Activated naive CD8-positive, alpha-beta T cell treated with anti-CD3 and anti-CD28 coated beads, Interleukin-2, amount 50 U/mL, for 24 hours (primary cell): Measurements from ENCODE around the gene TPPP.
"Not testable (repeated sequence)": the region's sequence is repeated elsewhere in the genome, so short reads cannot be mapped to it uniquely, and the experiment has no call there.

Source experiments
- ATAC-seq: fragments of 150-1000 bp; cut with Tn5 transposase; one replicate; pipeline ENCODE4 v1.10.0; 2021
- DNase-seq: peaks from one replicate; pipeline ENCODE4 v3.0.0; 2021
- H3K27ac Mint-ChIP-seq: one replicate; pipeline ENCODE4 v1.8.0; 2021; ENCODE audit warnings: mild to moderate bottlenecking, mixed read lengths
- H3K27me3 Mint-ChIP-seq: one replicate; pipeline ENCODE4 v1.8.0; 2021; ENCODE audit warnings: mixed read lengths
- H3K36me3 Mint-ChIP-seq: one replicate; pipeline ENCODE4 v1.8.0; 2021; ENCODE audit warnings: low read depth, mixed read lengths
- H3K4me1 Mint-ChIP-seq: one replicate; pipeline ENCODE4 v1.8.0; 2021; ENCODE audit warnings: mixed read lengths
- H3K4me3 Mint-ChIP-seq: one replicate; pipeline ENCODE4 v1.8.0; 2021; ENCODE audit warnings: mild to moderate bottlenecking, moderate library complexity, mixed read lengths
- H3K9me3 Mint-ChIP-seq: one replicate; pipeline ENCODE4 v1.8.0; 2021; ENCODE audit warnings: mixed read lengths

TPPP gene

GRCh38 chr5:708848-709517 is 15.8 kb upstream of the TPPP start:
- not testable (repeated sequence) for H3K9me3 Mint-ChIP-seq, DNase-seq, H3K4me3 Mint-ChIP-seq, H3K27ac Mint-ChIP-seq, H3K36me3 Mint-ChIP-seq, H3K27me3 Mint-ChIP-seq, H3K4me1 Mint-ChIP-seq
- ATAC-seq: peak; percentile 33

GRCh38 chr5:708374-708773 is 15.2 kb upstream of the TPPP start:
- not testable (repeated sequence) for ATAC-seq, H3K27me3 Mint-ChIP-seq, H3K36me3 Mint-ChIP-seq, H3K4me1 Mint-ChIP-seq, DNase-seq, H3K9me3 Mint-ChIP-seq, H3K4me3 Mint-ChIP-seq, H3K27ac Mint-ChIP-seq

- DNase-seq, H3K27me3 Mint-ChIP-seq, H3K36me3 Mint-ChIP-seq, H3K9me3 Mint-ChIP-seq, H3K4me1 Mint-ChIP-seq, ATAC-seq, H3K4me3 Mint-ChIP-seq, H3K27ac Mint-ChIP-seq: not testable (repeated sequence)
Observed at GRCh38 chr5:706127-706526, 13.0 kb upstream of the TPPP start.

GRCh38 chr5:696753-697702 is 3.9 kb upstream of the TPPP start:
- ATAC-seq, H3K27me3 Mint-ChIP-seq, H3K9me3 Mint-ChIP-seq, DNase-seq, H3K36me3 Mint-ChIP-seq, H3K27ac Mint-ChIP-seq, H3K4me1 Mint-ChIP-seq, H3K4me3 Mint-ChIP-seq: not testable (repeated sequence)

GRCh38 chr5:696191-696590 is 3.0 kb upstream of the TPPP start:
- not testable (repeated sequence) for DNase-seq, H3K4me3 Mint-ChIP-seq, H3K4me1 Mint-ChIP-seq, H3K9me3 Mint-ChIP-seq, H3K27me3 Mint-ChIP-seq, ATAC-seq, H3K36me3 Mint-ChIP-seq, H3K27ac Mint-ChIP-seq

- not testable (repeated sequence) for H3K27me3 Mint-ChIP-seq, DNase-seq, H3K4me3 Mint-ChIP-seq, ATAC-seq, H3K27ac Mint-ChIP-seq, H3K4me1 Mint-ChIP-seq, H3K36me3 Mint-ChIP-seq, H3K9me3 Mint-ChIP-seq
Observed at GRCh38 chr5:695475-695874, 2.3 kb upstream of the TPPP start.

GRCh38 chr5:694042-694431 is 885 bp upstream of the TPPP start:
- not testable (repeated sequence) for H3K4me1 Mint-ChIP-seq, H3K36me3 Mint-ChIP-seq, H3K27me3 Mint-ChIP-seq, H3K4me3 Mint-ChIP-seq, ATAC-seq, H3K9me3 Mint-ChIP-seq, H3K27ac Mint-ChIP-seq, DNase-seq

- H3K27ac Mint-ChIP-seq, ATAC-seq, H3K36me3 Mint-ChIP-seq, H3K27me3 Mint-ChIP-seq, DNase-seq, H3K9me3 Mint-ChIP-seq, H3K4me1 Mint-ChIP-seq, H3K4me3 Mint-ChIP-seq: not testable (repeated sequence)
Observed at GRCh38 chr5:692529-693041, 567 bp downstream of the TPPP start.

- H3K27ac Mint-ChIP-seq: no peak overlapping the region
- H3K27me3 Mint-ChIP-seq: peaks cover 2% of the 10 kb centered on the region
- no peaks in the 10 kb centered on the region for H3K9me3 Mint-ChIP-seq
- no peaks in the 10 kb centered on the region for H3K36me3 Mint-ChIP-seq
- no peaks in the 10 kb centered on the region for H3K4me1 Mint-ChIP-seq
- ATAC-seq (no peak), DNase-seq (no peak)
- no peak overlapping the region for H3K4me3 Mint-ChIP-seq
Observed at GRCh38 chr5:691817-692528, 1.2 kb downstream of the TPPP start.

GRCh38 chr5:691049-691448 is 2.1 kb downstream of the TPPP start:
- ATAC-seq, H3K27me3 Mint-ChIP-seq, H3K4me3 Mint-ChIP-seq, DNase-seq, H3K36me3 Mint-ChIP-seq, H3K9me3 Mint-ChIP-seq, H3K4me1 Mint-ChIP-seq, H3K27ac Mint-ChIP-seq: not testable (repeated sequence)

GRCh38 chr5:690293-690692 is 2.9 kb downstream of the TPPP start:
- not testable (repeated sequence) for ATAC-seq, H3K9me3 Mint-ChIP-seq, H3K36me3 Mint-ChIP-seq, H3K4me3 Mint-ChIP-seq, H3K4me1 Mint-ChIP-seq, H3K27me3 Mint-ChIP-seq, H3K27ac Mint-ChIP-seq, DNase-seq

- DNase-seq, H3K4me1 Mint-ChIP-seq, H3K27ac Mint-ChIP-seq, H3K4me3 Mint-ChIP-seq, H3K9me3 Mint-ChIP-seq, H3K27me3 Mint-ChIP-seq, ATAC-seq, H3K36me3 Mint-ChIP-seq: not testable (repeated sequence)
Observed at GRCh38 chr5:688348-689010, 4.7 kb downstream of the TPPP start.

GRCh38 chr5:686936-687335 is 6.2 kb downstream of the TPPP start:
- H3K27me3 Mint-ChIP-seq: not testable (repeated sequence)

GRCh38 chr5:686172-686523 is 7.0 kb downstream of the TPPP start:
- ATAC-seq, H3K9me3 Mint-ChIP-seq, H3K4me1 Mint-ChIP-seq, H3K4me3 Mint-ChIP-seq, DNase-seq, H3K27ac Mint-ChIP-seq, H3K27me3 Mint-ChIP-seq, H3K36me3 Mint-ChIP-seq: not testable (repeated sequence)

More at GRCh38 chr5:686936-687335, 6.2 kb downstream of the TPPP start:
- not testable (repeated sequence) for H3K4me1 Mint-ChIP-seq, ATAC-seq, DNase-seq, H3K4me3 Mint-ChIP-seq, H3K27ac Mint-ChIP-seq, H3K9me3 Mint-ChIP-seq, H3K36me3 Mint-ChIP-seq
